ENCODE measurements around the gene APP.
"Not testable (repeated sequence)": the region's sequence is repeated elsewhere in the genome, so short reads cannot be mapped to it uniquely, and the experiment has no call there.

APP gene

DNA sequence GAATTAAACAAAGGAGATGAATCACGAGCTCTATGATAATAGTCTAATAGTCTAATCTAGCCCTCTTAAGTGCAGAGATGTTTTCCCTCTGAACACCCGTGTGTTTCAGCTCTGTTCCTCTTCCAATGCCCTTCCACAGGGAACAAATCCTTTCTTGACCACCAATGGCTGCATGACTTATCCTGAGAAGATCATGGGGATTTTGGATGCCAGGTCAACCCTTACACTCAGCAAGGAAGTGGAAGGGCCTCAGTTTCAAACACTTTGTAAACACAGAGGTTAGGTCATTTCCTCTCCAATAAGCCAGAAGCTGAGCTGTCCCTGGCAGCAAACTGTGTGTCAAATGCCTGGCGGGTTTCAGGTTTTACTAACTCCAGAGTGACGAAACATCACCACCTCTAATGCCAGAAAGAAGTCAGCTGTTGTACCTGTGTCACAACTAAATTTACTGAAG lies 235.8 kb downstream of the APP start:
- H3K9me3 ChIP-seq (ENCODE audit: control insufficient read depth, insufficient read depth, low read length) = no peaks in the 10 kb centered on the region
- no peak overlapping the region for H3K9ac ChIP-seq (ENCODE audit: low read depth, low read length)
- H3K4me1 ChIP-seq (ENCODE audit: insufficient read depth, low read length) = no peaks in the 10 kb centered on the region
- H3K36me3 ChIP-seq (ENCODE audit: insufficient read depth, low read length) = peaks cover 9% of the 10 kb centered on the region; the same call in 1 of the 2 replicates

DNA sequence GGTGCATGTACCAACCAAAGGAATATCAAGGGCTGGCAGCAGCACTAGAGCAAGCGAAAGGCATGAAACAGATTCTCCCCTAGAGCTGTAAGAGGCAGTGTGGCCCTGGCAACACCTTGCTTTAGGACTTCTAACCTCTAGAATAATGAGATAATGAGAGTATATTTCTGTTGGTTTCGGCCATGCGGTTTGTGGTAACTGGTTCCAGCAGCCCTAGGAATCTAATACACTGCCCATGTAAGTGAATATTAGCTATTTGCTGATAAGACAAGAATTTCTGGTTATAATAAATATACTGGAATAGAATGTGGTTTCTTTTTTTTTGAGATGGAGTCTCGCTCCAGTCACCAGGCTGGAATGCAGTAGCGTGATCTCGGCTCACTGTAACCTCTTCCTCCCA lies 236.4 kb downstream of the APP start:
- Histone ChIP-seq H3K36me3 (ENCODE audit: insufficient read depth, low read length) (peaks cover 9% of the 10 kb centered on the region; the same call in 1 of the 2 replicates), H3K9me3 (ENCODE audit: control insufficient read depth, insufficient read depth, low read length) (no peaks in the 10 kb centered on the region), H3K4me1 (ENCODE audit: insufficient read depth, low read length) (no peaks in the 10 kb centered on the region), H3K9ac (ENCODE audit: low read depth, low read length) (no peak overlapping the region)

DNA sequence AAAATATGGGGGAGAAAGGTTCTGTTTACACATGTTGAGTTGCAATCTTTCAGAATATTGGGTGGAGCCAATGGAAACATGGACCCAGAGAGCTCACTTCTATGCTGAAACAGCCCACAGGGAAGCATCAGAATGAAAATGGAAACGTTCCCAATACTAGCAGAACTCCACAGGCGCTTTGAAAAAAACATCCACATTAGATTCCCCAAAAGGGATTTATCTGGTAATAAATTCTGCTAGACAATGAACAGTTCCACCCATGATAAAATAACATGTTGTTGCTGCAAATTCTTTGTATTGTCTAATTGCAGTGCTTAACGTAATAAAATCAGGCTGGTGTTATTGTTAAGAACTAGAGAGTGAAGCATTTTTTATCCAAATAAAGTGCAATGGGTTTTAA lies 238.8 kb downstream of the APP start:
- no peak overlapping the region for H3K9ac ChIP-seq (ENCODE audit: low read depth, low read length)
- 0 out of 2 replicates have a peak, but pooled peaks cover 3% of the 10 kb centered on the region for H3K9me3 ChIP-seq (ENCODE audit: control insufficient read depth, insufficient read depth, low read length)
- H3K36me3 ChIP-seq (ENCODE audit: insufficient read depth, low read length) = peaks cover 13% of the 10 kb centered on the region; the same call in 1 of the 2 replicates
- no peaks in the 10 kb centered on the region for H3K4me1 ChIP-seq (ENCODE audit: insufficient read depth, low read length)

DNA sequence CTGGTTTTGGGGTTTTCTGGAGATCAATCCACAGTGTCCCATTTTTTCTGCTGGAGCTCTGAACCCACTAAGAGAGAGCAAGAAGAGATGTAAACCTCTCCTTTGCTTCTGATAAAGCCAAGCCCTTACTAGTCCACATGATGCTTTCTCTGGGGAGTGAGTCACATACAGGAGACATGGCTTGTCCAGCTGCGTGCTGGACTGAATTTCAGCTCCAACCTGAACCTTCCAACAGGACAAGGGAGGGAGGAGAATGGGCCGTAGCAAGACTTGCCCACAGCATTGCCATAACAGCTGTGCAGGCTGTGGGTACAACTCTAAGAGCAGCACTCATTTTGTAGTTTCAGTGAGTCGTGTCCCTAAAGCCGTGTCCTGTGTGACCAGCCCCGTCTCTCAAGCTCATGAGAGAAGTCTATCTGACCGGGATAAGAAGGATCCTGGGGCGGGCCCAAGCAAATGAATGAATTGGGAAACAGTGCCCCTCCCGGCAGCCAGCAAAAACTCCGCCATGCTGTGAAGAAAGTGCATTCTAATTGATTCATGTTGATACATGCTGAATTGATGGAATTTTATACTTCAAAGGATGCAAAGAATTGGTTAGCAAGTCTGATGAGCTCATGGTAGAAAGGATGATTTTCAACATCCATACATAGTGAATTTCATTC lies 240.6 kb downstream of the APP start:
- Histone ChIP-seq H3K9me3 (ENCODE audit: control insufficient read depth, insufficient read depth, low read length) (peaks cover 3% of the 10 kb centered on the region; the same call in 1 of the 2 replicates), H3K9ac (ENCODE audit: low read depth, low read length) (no peak overlapping the region), H3K36me3 (ENCODE audit: insufficient read depth, low read length) (peaks cover 16% of the 10 kb centered on the region; the same call in 1 of the 2 replicates), H3K4me1 (ENCODE audit: insufficient read depth, low read length) (no peaks in the 10 kb centered on the region)

- H3K9ac ChIP-seq (ENCODE audit: low read depth, low read length) = no peak overlapping the region
- peaks cover 17% of the 10 kb centered on the region; the same call in 1 of the 2 replicates for H3K36me3 ChIP-seq (ENCODE audit: insufficient read depth, low read length)
- peaks cover 3% of the 10 kb centered on the region; the same call in 1 of the 2 replicates for H3K9me3 ChIP-seq (ENCODE audit: control insufficient read depth, insufficient read depth, low read length)
- no peaks in the 10 kb centered on the region for H3K4me1 ChIP-seq (ENCODE audit: insufficient read depth, low read length)
These were observed 243.2 kb downstream of the APP start for GRCh38 chr21:25927195-25927880.

DNA sequence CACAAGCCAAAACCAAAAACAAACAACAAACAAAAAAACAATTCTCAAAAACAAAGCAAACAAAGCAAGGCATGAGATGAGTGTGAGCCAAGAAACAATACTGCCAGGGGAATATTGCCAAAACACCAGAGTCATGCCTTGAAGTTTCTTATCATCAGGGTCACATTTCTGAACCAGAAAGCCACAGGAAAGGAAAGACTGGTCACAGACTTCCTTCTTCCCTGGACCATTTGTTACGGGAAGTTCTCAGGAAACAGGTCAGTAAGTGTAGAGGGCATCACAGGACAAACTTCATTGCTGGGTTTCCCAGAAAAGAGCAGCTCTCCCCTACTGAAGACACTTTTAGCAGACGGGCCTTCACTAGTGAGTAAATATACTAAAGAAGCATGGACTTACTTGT lies 244.6 kb downstream of the APP start:
- Histone ChIP-seq H3K36me3 (ENCODE audit: insufficient read depth, low read length) (peaks cover 9% of the 10 kb centered on the region; the same call in 1 of the 2 replicates), H3K9me3 (ENCODE audit: control insufficient read depth, insufficient read depth, low read length) (peaks cover 3% of the 10 kb centered on the region; the same call in 1 of the 2 replicates), H3K9ac (ENCODE audit: low read depth, low read length) (no peak overlapping the region), H3K4me1 (ENCODE audit: insufficient read depth, low read length) (no peaks in the 10 kb centered on the region)

DNA sequence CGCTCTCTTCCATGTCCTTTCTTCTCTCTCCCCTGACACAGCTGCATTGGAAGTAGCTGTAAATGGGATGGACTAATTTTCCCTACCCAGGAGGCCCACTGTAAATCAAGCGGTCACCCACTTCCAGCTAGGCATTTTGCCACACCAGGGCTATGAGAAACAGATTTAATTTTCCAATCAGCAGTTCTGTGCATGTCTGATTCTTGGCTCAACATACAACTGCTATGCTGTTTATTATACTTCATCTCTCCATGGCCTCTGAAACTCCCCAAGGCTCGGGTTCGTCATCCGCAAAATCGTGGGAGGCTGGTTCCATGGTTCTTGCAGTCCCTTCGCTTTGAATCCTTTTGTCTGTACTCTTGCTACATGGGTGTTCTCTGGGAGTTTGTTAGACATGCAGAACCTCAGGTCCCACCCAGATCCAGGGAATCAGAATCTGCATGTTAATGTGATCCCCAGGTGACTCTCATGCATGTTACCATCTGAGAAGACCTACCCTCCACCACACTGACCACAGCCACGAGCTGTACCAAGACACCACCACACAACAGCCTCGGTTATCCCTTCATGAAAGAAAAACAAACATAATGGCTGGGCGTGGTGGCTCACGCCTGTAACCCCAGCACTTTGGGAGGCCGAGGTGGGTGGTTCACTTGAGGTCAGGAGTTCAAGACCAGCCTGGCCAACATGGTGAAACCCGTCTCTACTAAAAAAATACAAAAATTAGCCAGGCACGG lies 245.3 kb downstream of the APP start:
- Histone ChIP-seq H3K9me3 (ENCODE audit: control insufficient read depth, insufficient read depth, low read length) (peaks cover 3% of the 10 kb centered on the region; the same call in 1 of the 2 replicates), H3K9ac (ENCODE audit: low read depth, low read length) (no peak overlapping the region), H3K4me1 (ENCODE audit: insufficient read depth, low read length) (no peaks in the 10 kb centered on the region), H3K36me3 (ENCODE audit: insufficient read depth, low read length) (peaks cover 8% of the 10 kb centered on the region; the same call in 1 of the 2 replicates)

DNA sequence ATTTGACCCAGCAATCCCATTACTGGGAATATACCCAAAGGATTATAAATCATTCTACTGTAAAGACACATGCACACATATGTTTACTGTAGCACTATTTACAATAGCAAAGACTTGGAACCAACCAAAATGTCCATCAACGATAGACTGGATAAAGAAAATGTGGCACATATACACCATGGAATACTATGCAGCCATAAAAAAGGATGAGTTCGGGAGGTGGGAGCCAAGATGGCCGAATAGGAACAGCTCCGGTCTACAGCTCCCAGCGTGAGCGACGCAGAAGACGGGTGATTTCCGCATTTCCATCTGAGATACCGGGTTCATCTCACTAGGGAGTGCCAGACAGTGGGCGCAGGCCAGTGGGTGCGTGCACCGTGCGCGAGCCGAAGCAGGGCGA lies 252.4 kb downstream of the APP start:
- H3K9me3 ChIP-seq (ENCODE audit: control insufficient read depth, insufficient read depth, low read length); H3K36me3 ChIP-seq (ENCODE audit: insufficient read depth, low read length); H3K9ac ChIP-seq (ENCODE audit: low read depth, low read length); H3K4me1 ChIP-seq (ENCODE audit: insufficient read depth, low read length): not testable (repeated sequence)

- Histone ChIP-seq H3K4me1 (ENCODE audit: insufficient read depth, low read length) (peaks cover 4% of the 10 kb centered on the region), H3K36me3 (ENCODE audit: insufficient read depth, low read length) (no peaks in the 10 kb centered on the region; the same call in 1 of the 2 replicates), H3K9me3 (ENCODE audit: control insufficient read depth, insufficient read depth, low read length) (0 out of 2 replicates have a peak, but pooled peaks cover 3% of the 10 kb centered on the region), H3K9ac (ENCODE audit: low read depth, low read length) (no peak overlapping the region)
These were observed 254.3 kb downstream of the APP start for GRCh38 chr21:25916226-25916625.

- H3K9me3 ChIP-seq (ENCODE audit: control insufficient read depth, insufficient read depth, low read length) = 0 out of 2 replicates have a peak, but pooled peaks cover 3% of the 10 kb centered on the region
- H3K9ac ChIP-seq (ENCODE audit: low read depth, low read length) = no peak overlapping the region
- no peaks in the 10 kb centered on the region; the same call in none of the 2 replicates for H3K36me3 ChIP-seq (ENCODE audit: insufficient read depth, low read length)
- H3K4me1 ChIP-seq (ENCODE audit: insufficient read depth, low read length) = peaks cover 4% of the 10 kb centered on the region
These were observed 257.1 kb downstream of the APP start for GRCh38 chr21:25913479-25913878.

- Histone ChIP-seq H3K9me3 (ENCODE audit: control insufficient read depth, insufficient read depth, low read length) (no peaks in the 10 kb centered on the region), H3K9ac (ENCODE audit: low read depth, low read length) (no peak overlapping the region), H3K4me1 (ENCODE audit: insufficient read depth, low read length) (peaks cover 4% of the 10 kb centered on the region), H3K36me3 (ENCODE audit: insufficient read depth, low read length) (no peaks in the 10 kb centered on the region; the same call in none of the 2 replicates)
These were observed 258.2 kb downstream of the APP start for GRCh38 chr21:25912402-25912746.

- no peaks in the 10 kb centered on the region; the same call in none of the 2 replicates for H3K36me3 ChIP-seq (ENCODE audit: insufficient read depth, low read length)
- H3K9ac ChIP-seq (ENCODE audit: low read depth, low read length) = no peak overlapping the region
- H3K9me3 ChIP-seq (ENCODE audit: control insufficient read depth, insufficient read depth, low read length) = no peaks in the 10 kb centered on the region
- H3K4me1 ChIP-seq (ENCODE audit: insufficient read depth, low read length) = peaks cover 4% of the 10 kb centered on the region
These were observed 258.7 kb downstream of the APP start for GRCh38 chr21:25911730-25912401.

DNA sequence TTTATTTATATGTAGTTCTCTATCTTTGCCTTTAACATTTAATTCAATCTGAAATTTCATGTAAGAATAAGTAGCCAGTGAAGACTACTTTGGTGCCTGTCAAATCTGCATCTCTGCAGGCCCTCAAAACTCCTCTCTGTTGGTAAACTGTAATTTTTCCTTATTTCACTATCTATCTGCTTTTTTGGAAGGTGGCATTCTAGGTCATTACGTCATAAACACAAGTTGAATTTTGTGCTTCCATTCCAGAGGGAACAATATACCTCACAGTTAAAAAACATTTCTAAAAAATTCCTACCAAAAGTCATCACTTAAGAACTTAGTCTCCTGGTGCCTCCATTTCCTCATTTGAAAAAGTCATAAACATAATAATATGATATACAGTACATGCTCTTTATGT lies 259.8 kb downstream of the APP start:
- Histone ChIP-seq H3K36me3 (ENCODE audit: insufficient read depth, low read length) (no peaks in the 10 kb centered on the region; the same call in none of the 2 replicates), H3K9me3 (ENCODE audit: control insufficient read depth, insufficient read depth, low read length) (no peaks in the 10 kb centered on the region), H3K9ac (ENCODE audit: low read depth, low read length) (no peak overlapping the region), H3K4me1 (ENCODE audit: insufficient read depth, low read length) (peaks cover 4% of the 10 kb centered on the region)

- Histone ChIP-seq H3K9me3 (ENCODE audit: control insufficient read depth, insufficient read depth, low read length) (no peaks in the 10 kb centered on the region), H3K9ac (ENCODE audit: low read depth, low read length) (no peak overlapping the region), H3K36me3 (ENCODE audit: insufficient read depth, low read length) (no peaks in the 10 kb centered on the region; the same call in none of the 2 replicates), H3K4me1 (ENCODE audit: insufficient read depth, low read length) (peaks cover 4% of the 10 kb centered on the region; the same call in 1 of the 2 replicates)
These were observed 261.2 kb downstream of the APP start for GRCh38 chr21:25909341-25909740.

Data from ES-I3 (cell line).